K562 (cell line): ENCODE measurements around the gene BCAR3. TPM values are rescaled to one million over a fixed set of nuclear protein-coding genes. Genes with fewer than 3 reads are reported as not detected.

Source experiments
- ATAC-seq: fragments of 200-7000 bp; cut with Tn5 transposase; 3 replicates; pipeline ENCODE4 v1.9.1; 2020; ENCODE audit warnings: moderate library complexity
- BruUV-seq: library from RNA; stranded (reverse); fragments of 400-500 nt; replicated peaks from 2 replicates; lab custom pipeline; 2021; lab: Mats Ljungman, UMichigan
- CTCF ChIA-PET: fragments of 300-600 bp; formaldehyde crosslinking; extraction: SDS; loops from one replicate; lab custom pipeline; 2021; ENCODE audit warnings: low intra/inter-chr PET ratio; lab: Yijun Ruan, JAX
- POLR2A ChIA-PET: fragments of 300-600, 350-650 bp; sonication (Branson Sonifier 250); formaldehyde crosslinking; extraction: SDS; loops from one replicate; lab custom pipeline; 2021; ENCODE audit warnings: antibody characterized with exemption, inconsistent platforms; lab: Yijun Ruan, JAX
- DNase-seq, 4 experiments: peaks; one replicate each; pipeline versions ENCODE4 v3.0.0 to v3.0.0-alpha.2; 2011 to 2018; ENCODE audit warnings: low spot score in 3 of 4, mixed read lengths in 3 of 4; ENCODE audit errors: extremely low read depth in 1 of 4
- FAIRE-seq: peaks from 2 replicates; lab custom pipeline; 2011; peaks lifted over from hg19 to GRCh38; lab: Jason Lieb, UNC
- H2AFZ ChIP-seq: 2 replicates; pipeline ENCODE4 v1.6.0; 2011; ENCODE audit warnings: low read depth, low read length, control low read depth, inconsistent platforms
- H3K27ac ChIP-seq: fragments of 200-600 bp; 3 replicates; pipeline ENCODE4 v1.8.0; 2011; ENCODE audit warnings: low read depth, mild to moderate bottlenecking, control low read depth, inconsistent platforms, low read length, moderate library complexity, mixed read lengths; ENCODE audit errors: extremely low read depth
- H3K27me3 ChIP-seq, 2 experiments: fragments of 300-600 bp in 1 of 2; 2 replicates in 1 of 2; 3 replicates in 1 of 2; pipeline versions ENCODE4 v1.6.0 to v1.8.0; 2011; ENCODE audit warnings: inconsistent platforms in 2 of 2, low read length in 2 of 2, mild to moderate bottlenecking in 1 of 2, mixed read lengths in 1 of 2, moderate library complexity in 1 of 2; ENCODE audit not compliant: control insufficient read depth in 2 of 2, insufficient read depth in 2 of 2
- H3K36me3 ChIP-seq: fragments of 300-600 bp; 3 replicates; pipeline ENCODE4 v1.8.0; 2011; ENCODE audit warnings: mild to moderate bottlenecking, low read length, inconsistent platforms; ENCODE audit not compliant: control insufficient read depth, insufficient read depth
- H3K4me1 ChIP-seq, 2 experiments: fragments of 200-600 bp in 1 of 2; replicated peaks in 1 of 2; 2 replicates in 1 of 2; 3 replicates in 1 of 2; pipeline versions ENCODE4 v1.5.1 to v1.8.0; 2011; ENCODE audit warnings: inconsistent platforms in 2 of 2, low read length in 2 of 2, mild to moderate bottlenecking in 1 of 2, mixed read lengths in 1 of 2, moderate library complexity in 1 of 2; ENCODE audit not compliant: control insufficient read depth in 2 of 2, insufficient read depth in 2 of 2
- H3K4me2 ChIP-seq: 2 replicates; pipeline ENCODE4 v1.6.1; 2011; ENCODE audit warnings: low read length, control low read depth, inconsistent platforms, mixed read lengths; ENCODE audit not compliant: insufficient read depth
- H3K4me3 ChIP-seq: fragments of 200-600 bp; sonication (generic), shearing (Covaris generic); 2 replicates; pipeline ENCODE4 v1.5.1; 2016; ENCODE audit warnings: control low read depth, inconsistent platforms
- H3K79me2 ChIP-seq: fragments of 200-600 bp; 3 replicates; pipeline ENCODE4 v1.8.0; 2011; ENCODE audit warnings: low read length, inconsistent platforms; ENCODE audit not compliant: control insufficient read depth, insufficient read depth
- H3K9ac ChIP-seq, 2 experiments: 2 replicates each; pipeline versions ENCODE4 v1.6.0 to v1.6.1; 2011; ENCODE audit warnings: low read depth in 2 of 2, low read length in 2 of 2, control low read depth in 1 of 2, inconsistent platforms in 1 of 2, mild to moderate bottlenecking in 1 of 2, mixed read lengths in 1 of 2; ENCODE audit not compliant: insufficient read depth in 1 of 2
- H3K9me1 ChIP-seq: one replicate; pipeline ENCODE4 v1.6.0; 2011; ENCODE audit warnings: inconsistent platforms, mild to moderate bottlenecking, low read length, moderate library complexity; ENCODE audit not compliant: control insufficient read depth, insufficient read depth
- H3K9me3 ChIP-seq: replicated peaks from 2 replicates; pipeline ENCODE4 v1.5.1; 2011; ENCODE audit warnings: low read depth, low read length, inconsistent platforms; ENCODE audit not compliant: control insufficient read depth, insufficient read depth
- H4K20me1 ChIP-seq: replicated peaks from 2 replicates; pipeline ENCODE4 v1.6.1; 2011; ENCODE audit warnings: low read length, inconsistent platforms, mixed read lengths; ENCODE audit not compliant: control insufficient read depth, insufficient read depth
- CREBBP ChIP-seq: IDR thresholded peaks from one replicate; pipeline ENCODE4 v1.6.1; 2012; ENCODE audit warnings: low read depth, mild to moderate bottlenecking, control low read depth, inconsistent platforms, low read length
- GTF2F1 ChIP-seq: IDR thresholded peaks from 2 replicates; pipeline ENCODE4 v1.6.1; 2011; ENCODE audit warnings: low read depth, low read length, improper control_type of control experiment
- HDGF ChIP-seq: fragments of 450-650 bp; IDR thresholded peaks from 2 replicates; pipeline ENCODE4 v1.6.1; 2016
- KLF13 ChIP-seq: fragments of 450-650 bp; IDR thresholded peaks from 2 replicates; pipeline ENCODE4 v1.6.1; 2016; ENCODE audit warnings: missing genetic modification characterization, low read depth, mild to moderate bottlenecking, missing compliant biosample characterization, moderate library complexity, borderline replicate concordance
- MECOM ChIP-seq: fragments of 250-450 bp; sonication (Bioruptor Pico); IDR thresholded peaks from 2 replicates; pipeline ENCODE4 v1.8.0; 2022; ENCODE audit warnings: inconsistent platforms
- PHB2 ChIP-seq: fragments of 450-650 bp; IDR thresholded peaks from 2 replicates; pipeline ENCODE4 v1.6.1; 2017; ENCODE audit warnings: low read depth
- RCOR1 ChIP-seq, 2 experiments: IDR thresholded peaks; 2 replicates each; pipeline ENCODE4 v1.6.1; 2012; ENCODE audit warnings: low read depth in 2 of 2, low read length in 2 of 2, borderline replicate concordance in 1 of 2, improper control_type of control experiment in 1 of 2
- RHOXF2B ChIP-seq: fragments of 250-450 bp; sonication (Bioruptor Pico); conservative IDR thresholded peaks from 2 replicates; pipeline ENCODE4 v1.5.1; 2021
- THAP7 ChIP-seq: fragments of 250-450 bp; sonication (Bioruptor Pico); IDR thresholded peaks from 2 replicates; pipeline ENCODE4 v1.5.0; 2021
- THRB ChIP-seq: fragments of 450-650 bp; formaldehyde crosslinking; conservative IDR thresholded peaks from 2 replicates; pipeline ENCODE4 v1.4.0; 2022; ENCODE audit warnings: mild to moderate bottlenecking, missing genetic modification characterization
- ZBTB8A ChIP-seq: fragments of 450-650 bp; IDR thresholded peaks from 2 replicates; pipeline ENCODE4 v1.6.1; 2018; ENCODE audit warnings: mild to moderate bottlenecking, moderate library complexity; ENCODE audit not compliant: partially characterized antibody
- ZNF668 ChIP-seq: fragments of 250-450 bp; sonication (Bioruptor Pico); IDR thresholded peaks from 2 replicates; pipeline ENCODE4 v1.8.0; 2022; ENCODE audit warnings: mild to moderate bottlenecking, inconsistent platforms
- WGBS: fragments of 100-300 bp; shearing (Covaris generic); methylation state at CpG from one replicate; pipeline ENCODE4 v1.1.6; 2016; ENCODE audit warnings: low coverage, mixed read lengths; ENCODE audit not compliant: insufficient coverage; ENCODE audit errors: missing lambda C conversion rate; 5-methylcytosine and 5-hydroxymethylcytosine counted together
- in situ Hi-C: fragments of 300-500 bp; cut with MboI; formaldehyde crosslinking; loops from 4 replicates; pipeline ENCODE4 v1.15.0; 2018; ENCODE audit warnings: inconsistent platforms, mixed read lengths
- intact Hi-C: fragments of 100-400 bp; cut with micrococcal nuclease; formaldehyde crosslinking; loops from 2 replicates; pipeline ENCODE4 v1.14.2; 2022
- polyA plus RNA-seq, 8 experiments: library from polyadenylated mRNA; depleted of rRNA in 4 of 8; stranded (reverse) in 5 of 8; unstranded in 3 of 8; fragments of >200 nt; fragmentation: Nextera tagmentation in 2 of 8; fragmentation: Illumina TruSeq in 1 of 8; extraction: Ambion mirVana in 2 of 8; extraction: Trizol in 1 of 8; gene quantifications; 2 replicates each; pipeline versions ENCODE4 v1.2.1 to v1.2.3, GENCODE V29; 2011 to 2014; ENCODE audit warnings: inconsistent platforms in 1 of 8, missing spikeins in 1 of 8
- total RNA-seq, 7 experiments: library from RNA; depleted of rRNA in 6 of 7; stranded (reverse); fragments of >200 nt in 6 of 7; fragmentation: Illumina TruSeq in 2 of 7; extraction: Trizol in 2 of 7; gene quantifications; 2 replicates each; pipeline versions ENCODE4 v1.2.1 to v1.2.3, GENCODE V29; 2011 to 2021; ENCODE audit warnings: low replicate concordance in 1 of 7

Gene BCAR3
- total and polyA plus RNA-seq, 9 of the 15 experiments (the other 6 are each of a cell fraction or from before 2014, with no cell fraction given) = 1.8 to 6.3 (median 3.8) TPM

- Histone ChIP-seq H3K27ac (no peak overlapping the region), H2AFZ (peak overlapping the region; percentile 70; the same call in 1 of the 2 replicates), H3K27me3 (peaks cover 13 to 14% of the 10 kb centered on the region in 2 experiments; a peak in 3 of 5 replicates), H3K9me3 (no peaks in the 10 kb centered on the region), H4K20me1 (no peaks in the 10 kb centered on the region), H3K79me2 (no peaks in the 10 kb centered on the region), H3K4me2 (no peak overlapping the region), H3K9ac (peak overlapping the region in 1 of 2 experiments; percentile 32; a peak in 1 of 4 replicates), H3K36me3 (no peaks in the 10 kb centered on the region), H3K4me1 (peaks cover 0 to 8% of the 10 kb centered on the region in 2 experiments), H3K4me3 (no peak overlapping the region), H3K9me1 (no peaks in the 10 kb centered on the region)
- peak; percentile 28; the same call in 1 of the 3 replicates for ATAC-seq
- in situ Hi-C loops (no loop called here), intact Hi-C loops (no loop called here)
- WGBS = 75% methylated on average over 6 of the region's 6 CpGs
- DNase-seq = no peak
- POLR2A ChIA-PET = interaction anchor here (0.6 to 1.1 kb wide), 3 partner anchors 22 to 394 kb away, joined by 3 read pairs; no protein-coding TSS in a partner anchor
- no peak for FAIRE-seq
- CTCF ChIA-PET = no interaction called here
- BruUV-seq = no TSS peak
- no peak for TF ChIP-seq ZNF668
- TF ChIP-seq KLF13 = no peak
- no peak for TF ChIP-seq MECOM
- no peak for TF ChIP-seq THRB (CRISPR knock-in tag)
- no peak for TF ChIP-seq ZBTB8A
- no peak for TF ChIP-seq PHB2
- no peak for TF ChIP-seq CREBBP
- TF ChIP-seq GTF2F1 = no peak
- no peak for TF ChIP-seq RCOR1 (IDR thresholded peaks at IDR 0.05; ENCODE audit: borderline replicate concordance in 1 of 2, low read depth in 2 of 2, low read length in 2 of 2)
- no peak for TF ChIP-seq HDGF
- TF ChIP-seq RHOXF2B (CRISPR knock-in tag) = no peak
- TF ChIP-seq THAP7 = no peak
These were observed 89.1 kb downstream of the BCAR3 start for GRCh38 chr1:93592551-93592949.
